ENCODE measurements around the gene TPM2.

DNA sequence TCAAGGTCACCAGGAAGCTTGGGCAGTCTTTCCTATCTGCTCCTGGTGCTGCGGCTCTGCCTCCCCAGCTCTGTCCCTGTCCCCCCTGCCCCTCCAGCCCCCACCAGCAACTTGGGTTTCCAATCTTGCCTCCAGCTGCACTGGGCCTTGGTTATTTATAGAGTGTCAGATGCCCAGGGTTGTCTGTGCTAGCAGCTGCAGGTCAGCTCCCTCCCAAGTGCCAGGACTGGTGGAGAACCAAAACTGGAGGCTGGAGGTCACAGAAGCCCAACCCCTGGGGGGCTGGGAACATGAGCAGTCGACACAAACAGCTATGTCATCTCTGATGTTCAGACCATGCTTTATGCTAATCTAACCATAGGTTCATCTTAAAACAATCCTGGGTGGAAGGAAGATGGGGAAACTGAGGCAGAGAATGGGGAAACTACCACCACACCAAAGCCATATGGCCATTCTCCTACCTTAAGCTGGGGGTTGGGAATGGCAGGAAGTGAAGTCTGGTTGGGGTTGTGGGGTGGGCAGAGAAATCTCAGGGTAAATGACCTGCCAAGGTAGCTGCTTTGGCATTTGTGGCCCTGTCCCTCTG is 1.7 kb downstream of the TPM2 start:
- TF ChIP-seq CTCF (conservative IDR thresholded peaks at IDR 0.05; ENCODE audit: low read depth, low read length), result no peak
- TF ChIP-seq EZH2phosphoT487 (IDR thresholded peaks at IDR 0.05; ENCODE audit: borderline replicate concordance, low read length), result no peak
